Vagina (tissue), 2 donors: ENCODE measurements around the gene MUTYH.

Experiments used
- POLR2A ChIP-seq, 2 donors: fragments of 450-650 bp; IDR thresholded peaks; one replicate each; pipeline ENCODE4 v1.6.1; 2017; ENCODE audit warnings: antibody characterized with exemption in 2 of 2, mild to moderate bottlenecking in 2 of 2, moderate library complexity in 2 of 2
- POLR2AphosphoS5 ChIP-seq, 2 donors: sonication (generic); formaldehyde crosslinking; IDR thresholded peaks; one replicate each; pipeline ENCODE4 v1.9.0; 2017; ENCODE audit warnings: antibody characterized with exemption in 2 of 2, mild to moderate bottlenecking in 2 of 2, low read depth in 1 of 2; ENCODE audit not compliant: insufficient read depth in 1 of 2
- TF ChIP-seq, protein P1 (sequence below), 3 experiments: fragments of 450-650 bp in 2 of 3; fragments of 200-600 bp in 1 of 3; sonication (generic) in 1 of 3; IDR thresholded peaks; one replicate each; pipeline ENCODE4 v1.5.1; 2017 to 2019; ENCODE audit warnings: antibody characterized with exemption in 3 of 3, mild to moderate bottlenecking in 2 of 3, moderate library complexity in 2 of 3

DNA sequence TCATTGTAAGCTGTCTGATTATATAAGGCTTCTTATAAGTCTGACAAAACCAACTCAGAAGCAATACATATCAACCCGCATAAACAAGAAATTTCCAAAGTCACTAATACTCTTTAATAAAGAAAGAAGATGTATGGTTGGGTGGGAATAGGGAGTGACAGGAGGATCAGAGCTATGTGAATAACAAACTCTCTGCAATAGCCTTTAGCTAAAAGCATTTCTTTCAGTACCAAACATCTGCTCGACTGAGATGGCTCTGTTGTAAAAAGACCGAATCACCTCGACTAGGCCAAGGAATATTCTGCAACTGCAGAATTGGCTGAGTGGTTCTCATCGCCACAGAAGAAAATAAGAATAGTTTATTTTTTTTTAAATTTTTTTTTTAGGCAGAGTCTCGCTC, 39.3 kb upstream of the MUTYH start:
- TF ChIP-seq, protein P1, sequence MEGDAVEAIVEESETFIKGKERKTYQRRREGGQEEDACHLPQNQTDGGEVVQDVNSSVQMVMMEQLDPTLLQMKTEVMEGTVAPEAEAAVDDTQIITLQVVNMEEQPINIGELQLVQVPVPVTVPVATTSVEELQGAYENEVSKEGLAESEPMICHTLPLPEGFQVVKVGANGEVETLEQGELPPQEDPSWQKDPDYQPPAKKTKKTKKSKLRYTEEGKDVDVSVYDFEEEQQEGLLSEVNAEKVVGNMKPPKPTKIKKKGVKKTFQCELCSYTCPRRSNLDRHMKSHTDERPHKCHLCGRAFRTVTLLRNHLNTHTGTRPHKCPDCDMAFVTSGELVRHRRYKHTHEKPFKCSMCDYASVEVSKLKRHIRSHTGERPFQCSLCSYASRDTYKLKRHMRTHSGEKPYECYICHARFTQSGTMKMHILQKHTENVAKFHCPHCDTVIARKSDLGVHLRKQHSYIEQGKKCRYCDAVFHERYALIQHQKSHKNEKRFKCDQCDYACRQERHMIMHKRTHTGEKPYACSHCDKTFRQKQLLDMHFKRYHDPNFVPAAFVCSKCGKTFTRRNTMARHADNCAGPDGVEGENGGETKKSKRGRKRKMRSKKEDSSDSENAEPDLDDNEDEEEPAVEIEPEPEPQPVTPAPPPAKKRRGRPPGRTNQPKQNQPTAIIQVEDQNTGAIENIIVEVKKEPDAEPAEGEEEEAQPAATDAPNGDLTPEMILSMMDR (IDR thresholded peaks at IDR 0.05) = no peak
- no peak for TF ChIP-seq POLR2A (IDR thresholded peaks at IDR 0.05)
- no peak for TF ChIP-seq POLR2AphosphoS5 (IDR thresholded peaks at IDR 0.05; ENCODE audit: insufficient read depth in 1 of 2, low read depth in 1 of 2)
